NCI-H748 treated with DMSO at 0.1 percent for 48 hours (cell line): ENCODE results near the gene TIGIT.
"Not testable (repeated sequence)": the region's sequence is repeated elsewhere in the genome, so short reads cannot be mapped to it uniquely, and the experiment has no call there.

Experiments used
- DNase-seq: peaks from one replicate; lab custom pipeline; 2025; lab: John Stamatoyannopoulos, UW

TIGIT gene

GRCh38 chr3:114293838-114294535 lies at the start of gene TIGIT:
Gene TIGIT (plus strand): TSS chr3:114294028. CDS start chr3:114294062, 34 bp downstream.
- DNase-seq = no peak

GRCh38 chr3:114252954-114253353 lies 40.9 kb upstream of the TIGIT start:
- no peak for DNase-seq

- no peak for DNase-seq
These were observed 40.3 kb upstream of the TIGIT start for GRCh38 chr3:114253505-114253904.

GRCh38 chr3:114259566-114259965 lies 34.3 kb upstream of the TIGIT start:
- no peak for DNase-seq

DNA sequence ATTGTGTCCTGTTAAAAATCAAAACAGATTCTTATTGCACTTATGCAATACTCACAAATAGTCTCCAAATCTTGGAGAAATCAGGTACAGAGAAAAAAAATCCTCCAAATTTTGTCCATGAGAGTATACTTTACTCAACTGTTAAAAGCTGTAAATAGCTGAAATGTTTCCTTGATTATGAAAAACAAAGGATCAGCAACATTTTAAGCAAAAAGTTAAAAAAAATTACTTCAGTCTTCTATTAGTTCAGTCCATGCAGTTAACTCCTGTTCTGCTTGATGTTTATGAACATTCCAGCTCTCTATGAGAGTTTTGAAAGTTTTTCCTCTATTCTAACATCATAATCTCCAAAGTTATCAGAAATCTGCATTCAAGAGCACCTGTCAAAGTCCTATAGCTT lies 33.7 kb upstream of the TIGIT start:
- no peak for DNase-seq

DNA sequence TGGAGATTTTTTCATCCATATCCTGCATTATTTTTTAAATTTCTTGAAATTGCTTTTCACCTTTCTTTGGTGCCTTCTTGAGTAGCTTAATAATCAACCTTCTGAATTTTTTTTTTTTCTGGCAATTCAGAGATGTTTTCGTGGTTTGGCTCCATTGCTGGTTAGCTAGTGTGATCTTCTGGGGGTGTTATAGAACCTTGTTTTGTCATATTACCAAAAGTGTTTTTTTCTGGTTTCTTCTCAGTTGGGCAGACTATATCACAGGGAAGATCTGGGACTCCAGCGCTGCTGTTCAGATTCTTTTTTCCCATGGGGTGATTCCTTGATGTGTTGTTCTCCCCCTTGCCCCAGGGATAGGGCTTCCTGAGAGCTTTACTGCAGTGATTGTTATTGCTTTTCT lies 23.8 kb upstream of the TIGIT start:
- no peak for DNase-seq

GRCh38 chr3:114272271-114272670 lies 21.6 kb upstream of the TIGIT start:
- DNase-seq = no peak

DNA sequence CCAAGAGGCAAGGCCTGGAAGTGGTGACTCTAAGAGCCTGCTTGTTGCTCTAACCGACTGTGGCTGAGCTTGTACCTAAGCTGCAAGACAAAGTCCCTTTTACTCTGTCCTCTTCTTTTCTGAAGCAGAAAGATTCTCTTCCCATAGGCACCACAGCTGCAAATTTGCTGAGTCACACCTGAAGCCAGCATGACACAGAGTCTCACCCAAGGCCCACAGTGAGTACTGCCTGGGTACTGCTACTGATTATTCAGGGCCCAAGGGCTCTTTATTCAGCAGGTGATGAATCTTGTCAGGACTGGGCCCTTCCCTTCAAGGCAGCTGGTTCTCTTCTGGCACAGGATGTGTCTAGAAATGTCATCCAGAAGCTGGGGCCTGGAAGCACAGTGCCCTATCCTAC lies 18.9 kb upstream of the TIGIT start:
- DNase-seq = no peak

GRCh38 chr3:114276856-114277255 lies 17.0 kb upstream of the TIGIT start:
- not testable (repeated sequence) for DNase-seq

DNA sequence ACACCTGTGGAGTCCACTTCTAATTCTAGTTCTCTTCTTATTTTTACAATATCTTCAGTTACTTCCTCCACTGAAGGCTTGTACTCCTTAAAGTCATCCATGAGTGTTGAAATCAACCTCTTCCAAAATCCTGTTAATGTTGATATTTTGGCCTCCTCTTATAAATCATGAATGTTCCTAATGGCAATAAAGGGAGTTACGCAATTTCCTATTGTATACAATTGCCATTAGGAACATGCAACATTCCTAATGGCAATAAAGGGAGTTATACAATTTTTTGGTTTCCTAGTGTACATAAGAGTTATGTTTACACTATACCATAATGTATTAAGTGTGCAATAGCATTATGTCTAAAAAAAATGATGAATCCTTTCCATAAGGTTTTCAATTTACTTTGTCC lies 9.2 kb upstream of the TIGIT start:
- no peak for DNase-seq

- no peak for DNase-seq
These were observed 8.1 kb upstream of the TIGIT start for GRCh38 chr3:114285648-114286230.

GRCh38 chr3:114286266-114286665 lies 7.6 kb upstream of the TIGIT start:
- no peak for DNase-seq

GRCh38 chr3:114290911-114291901 lies 2.6 kb upstream of the TIGIT start:
- peak; percentile 9 for DNase-seq

GRCh38 chr3:114294940-114295480 lies 1.2 kb downstream of the TIGIT start:
- no peak for DNase-seq

DNA sequence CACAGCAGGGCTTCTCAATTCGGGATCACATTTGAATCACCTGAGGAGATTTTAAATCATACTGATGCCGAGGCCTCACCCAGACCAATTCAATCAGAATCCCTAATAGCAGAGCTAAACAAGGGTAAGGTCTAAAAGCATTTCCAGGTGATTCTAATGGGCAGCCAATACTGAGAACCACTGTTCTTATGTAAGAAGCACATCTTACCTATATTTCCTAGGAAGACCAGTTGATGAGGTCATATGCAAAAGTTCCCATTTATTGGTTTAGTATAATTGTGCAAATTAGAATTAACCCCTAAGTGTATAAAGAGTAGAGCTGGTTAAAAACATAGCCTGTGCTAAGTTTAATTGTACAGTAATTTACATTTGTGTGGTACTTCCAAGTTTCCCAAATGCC lies 2.1 kb downstream of the TIGIT start:
- DNase-seq = no peak

DNA sequence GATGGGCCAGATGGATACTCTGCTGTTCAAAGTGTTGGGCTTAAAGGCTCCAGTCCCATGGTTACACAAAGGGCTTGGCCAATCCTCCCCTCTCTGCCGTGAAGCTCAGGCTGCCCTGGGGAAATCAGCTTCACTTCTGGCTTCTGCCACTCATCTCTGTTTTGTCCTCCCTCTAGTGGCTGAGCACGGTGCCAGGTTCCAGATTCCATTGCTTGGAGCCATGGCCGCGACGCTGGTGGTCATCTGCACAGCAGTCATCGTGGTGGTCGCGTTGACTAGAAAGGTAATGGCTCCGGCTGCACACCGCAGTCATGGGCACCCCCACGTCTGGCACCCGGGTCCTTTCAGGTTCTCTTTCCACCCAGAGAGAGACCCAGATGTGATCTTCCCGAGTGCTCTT lies 5.6 kb downstream of the TIGIT start:
- DNase-seq = no peak

- no peak for DNase-seq
These were observed 6.3 kb downstream of the TIGIT start for GRCh38 chr3:114299941-114300624.

DNA sequence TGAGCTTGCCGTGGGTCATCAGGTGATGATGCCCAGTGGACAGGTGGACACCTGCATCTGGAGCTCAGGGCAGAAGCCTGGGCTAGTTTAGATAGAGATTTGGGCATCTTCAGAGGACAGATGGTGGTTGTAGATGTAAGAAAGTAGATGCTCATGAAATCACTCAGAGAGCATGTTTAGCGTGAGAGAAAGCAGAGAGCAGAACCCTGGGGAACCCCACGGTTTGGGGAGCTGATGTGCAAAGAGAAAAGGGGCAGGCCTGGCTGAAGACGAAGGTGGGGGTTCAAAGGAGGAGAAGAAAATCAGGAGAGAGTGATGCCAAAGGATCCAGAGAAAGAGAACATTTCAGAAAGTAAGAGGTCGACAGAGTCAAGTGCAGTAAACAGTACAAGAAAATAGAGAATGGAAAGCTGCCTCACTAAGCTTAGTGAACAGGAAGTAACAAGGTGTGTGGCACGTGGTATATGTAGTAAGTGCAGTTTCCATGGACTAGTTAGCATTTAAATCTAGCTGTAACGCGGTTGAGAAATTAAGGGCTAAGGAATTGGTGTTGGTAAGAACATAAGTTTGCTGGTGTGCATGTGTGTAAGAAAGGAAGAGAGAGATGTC lies 13.5 kb downstream of the TIGIT start:
- DNase-seq = no peak

DNA sequence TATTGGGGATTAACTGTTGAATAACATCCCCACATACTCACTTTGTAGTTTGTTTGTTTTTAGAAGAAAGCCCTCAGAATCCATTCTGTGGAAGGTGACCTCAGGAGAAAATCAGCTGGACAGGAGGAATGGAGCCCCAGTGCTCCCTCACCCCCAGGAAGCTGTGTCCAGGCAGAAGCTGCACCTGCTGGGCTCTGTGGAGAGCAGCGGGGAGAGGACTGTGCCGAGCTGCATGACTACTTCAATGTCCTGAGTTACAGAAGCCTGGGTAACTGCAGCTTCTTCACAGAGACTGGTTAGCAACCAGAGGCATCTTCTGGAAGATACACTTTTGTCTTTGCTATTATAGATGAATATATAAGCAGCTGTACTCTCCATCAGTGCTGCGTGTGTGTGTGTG lies 14.0 kb downstream of the TIGIT start:
- DNase-seq = no peak

DNA sequence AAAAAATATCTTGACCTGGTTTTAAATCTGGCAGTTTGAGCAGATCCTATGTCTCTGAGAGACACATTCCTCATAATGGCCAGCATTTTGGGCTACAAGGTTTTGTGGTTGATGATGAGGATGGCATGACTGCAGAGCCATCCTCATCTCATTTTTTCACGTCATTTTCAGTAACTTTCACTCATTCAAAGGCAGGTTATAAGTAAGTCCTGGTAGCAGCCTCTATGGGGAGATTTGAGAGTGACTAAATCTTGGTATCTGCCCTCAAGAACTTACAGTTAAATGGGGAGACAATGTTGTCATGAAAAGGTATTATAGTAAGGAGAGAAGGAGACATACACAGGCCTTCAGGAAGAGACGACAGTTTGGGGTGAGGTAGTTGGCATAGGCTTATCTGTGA lies 14.5 kb downstream of the TIGIT start:
- DNase-seq = no peak

DNA sequence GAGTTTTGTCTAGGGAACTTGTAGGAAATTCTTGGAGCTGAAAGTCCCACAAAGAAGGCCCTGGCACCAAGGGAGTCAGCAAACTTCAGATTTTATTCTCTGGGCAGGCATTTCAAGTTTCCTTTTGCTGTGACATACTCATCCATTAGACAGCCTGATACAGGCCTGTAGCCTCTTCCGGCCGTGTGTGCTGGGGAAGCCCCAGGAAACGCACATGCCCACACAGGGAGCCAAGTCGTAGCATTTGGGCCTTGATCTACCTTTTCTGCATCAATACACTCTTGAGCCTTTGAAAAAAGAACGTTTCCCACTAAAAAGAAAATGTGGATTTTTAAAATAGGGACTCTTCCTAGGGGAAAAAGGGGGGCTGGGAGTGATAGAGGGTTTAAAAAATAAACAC lies 15.0 kb downstream of the TIGIT start:
- no peak for DNase-seq

- no peak for DNase-seq
These were observed 16.9 kb downstream of the TIGIT start for GRCh38 chr3:114310695-114311094.
